GM21723 (cell line): Measurements from ENCODE around the gene ARHGEF2.

ENCODE experiments used
- ATAC-seq: cut with Tn5 transposase; IDR thresholded peaks from one replicate; pipeline ENCODE4 v1.9.1; 2021; ENCODE audit warnings: mild to moderate bottlenecking, moderate library complexity; ENCODE audit not compliant: unreplicated experiment

The ARHGEF2 gene

DNA sequence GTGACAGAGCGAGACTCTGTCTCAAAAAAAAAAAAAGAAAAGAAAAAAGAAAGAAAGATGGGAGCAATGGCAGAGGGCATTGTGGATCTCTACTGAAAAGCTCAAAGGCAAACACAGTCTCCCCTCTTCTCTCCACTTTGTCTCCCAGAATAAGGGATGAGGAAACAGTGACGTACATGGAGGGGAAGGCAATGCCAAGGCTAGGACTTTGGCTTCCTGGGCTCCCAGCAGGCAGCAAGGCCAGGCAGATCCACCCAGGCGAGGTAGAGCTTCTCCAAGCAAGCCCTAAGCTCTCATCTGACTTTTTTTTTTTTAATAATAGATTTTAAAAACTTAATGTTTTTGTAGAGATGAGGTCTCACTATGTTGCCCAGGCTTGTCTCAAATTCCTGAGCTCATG lies 4.6 kb downstream of the ARHGEF2 start:
- ATAC-seq: no peak

DNA sequence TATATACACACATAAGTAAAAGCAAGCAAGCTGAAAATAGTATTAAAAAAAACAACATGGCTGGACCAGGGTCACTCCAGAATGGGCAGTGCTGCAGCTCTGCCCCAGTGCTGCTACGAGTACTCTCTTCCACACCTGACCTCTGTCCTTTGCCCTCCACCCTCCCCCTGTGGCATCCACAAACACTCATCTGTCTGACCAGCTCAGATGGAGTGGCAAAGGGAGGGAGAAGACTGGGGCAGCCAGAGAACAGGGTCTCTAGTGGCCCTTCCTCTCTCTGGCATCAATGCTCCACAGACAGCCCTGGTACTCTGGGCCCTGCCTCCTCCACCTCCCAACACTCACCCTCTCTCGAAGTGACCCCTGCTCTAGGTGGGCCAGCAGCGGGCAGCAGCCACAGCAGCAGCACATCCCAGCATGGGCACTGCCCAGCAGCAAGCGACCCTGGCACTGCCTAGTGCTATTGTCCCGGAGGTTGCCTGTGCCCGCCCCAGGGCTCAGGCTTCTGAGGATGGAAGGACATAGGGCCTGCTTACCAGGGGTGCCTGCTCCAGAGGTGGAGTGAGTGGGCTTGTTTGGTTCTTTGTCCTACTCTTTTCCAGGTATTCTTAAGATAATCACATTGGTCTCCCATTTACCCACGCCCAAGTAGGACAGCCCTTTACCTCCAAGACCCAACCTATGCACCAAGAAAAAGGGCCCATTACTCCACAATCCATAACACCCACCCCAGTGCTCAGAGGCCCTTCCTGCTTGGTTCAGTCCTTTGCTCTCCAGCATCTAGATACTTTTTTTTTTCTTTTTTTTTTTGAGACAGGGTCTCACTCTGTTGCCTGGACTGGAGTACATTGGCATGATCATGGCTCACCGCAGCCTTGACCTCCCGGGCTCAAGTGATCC lies 6.2 kb downstream of the ARHGEF2 start:
- ATAC-seq: no peak

DNA sequence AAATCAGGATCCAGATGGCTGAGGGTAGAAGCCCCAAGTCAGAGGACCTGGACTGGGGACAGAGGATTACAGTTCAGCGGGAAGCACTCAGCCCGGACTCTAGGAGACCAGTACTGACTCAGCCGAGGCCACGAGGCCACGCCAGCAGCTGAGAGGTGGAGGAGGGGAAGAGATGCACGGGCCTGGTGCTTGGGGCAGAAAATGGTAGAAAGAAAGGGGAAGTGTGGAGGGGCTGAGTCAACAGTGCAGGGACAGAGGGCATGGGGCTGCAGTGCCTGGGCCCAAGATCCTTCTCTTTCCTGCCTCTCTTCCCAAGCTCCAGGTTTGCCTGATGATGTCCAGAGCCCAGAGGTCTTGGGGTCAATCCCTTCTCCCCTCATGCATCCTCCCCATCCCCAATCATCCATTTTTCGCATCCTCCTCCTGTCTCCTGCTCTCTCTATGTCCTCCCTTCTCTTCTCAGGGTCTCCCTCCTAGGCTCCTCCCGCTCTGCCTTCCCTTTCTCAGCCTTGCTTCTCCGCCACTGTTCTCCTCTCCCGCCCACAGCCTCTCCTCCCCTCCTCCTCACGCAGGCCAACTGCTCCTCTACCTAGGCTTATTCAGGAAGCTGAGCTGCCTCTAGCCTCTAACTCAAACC lies 7.7 kb downstream of the ARHGEF2 start:
- ATAC-seq: peak; percentile 70

DNA sequence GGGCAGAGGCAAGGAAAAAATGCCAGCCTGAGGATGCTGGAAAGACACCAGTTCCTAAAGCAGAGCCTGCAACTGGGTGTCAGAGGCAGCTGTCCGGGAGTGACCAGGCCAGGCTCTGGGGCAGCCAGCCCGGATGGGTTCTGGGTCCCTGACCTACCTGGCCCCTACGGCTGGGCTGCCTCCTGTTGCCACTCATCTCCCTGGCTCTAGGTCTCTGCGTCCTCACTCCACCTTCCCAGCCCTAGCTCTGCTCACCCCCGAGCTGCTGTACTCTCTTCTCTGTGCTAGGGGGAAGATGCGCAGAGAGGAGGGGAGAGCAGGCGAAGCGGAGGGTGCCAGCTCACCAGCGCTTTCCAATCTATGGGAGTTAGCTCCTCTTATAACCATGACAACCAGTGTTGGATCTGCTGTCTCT lies 9.0 kb downstream of the ARHGEF2 start:
- no peak for ATAC-seq

DNA sequence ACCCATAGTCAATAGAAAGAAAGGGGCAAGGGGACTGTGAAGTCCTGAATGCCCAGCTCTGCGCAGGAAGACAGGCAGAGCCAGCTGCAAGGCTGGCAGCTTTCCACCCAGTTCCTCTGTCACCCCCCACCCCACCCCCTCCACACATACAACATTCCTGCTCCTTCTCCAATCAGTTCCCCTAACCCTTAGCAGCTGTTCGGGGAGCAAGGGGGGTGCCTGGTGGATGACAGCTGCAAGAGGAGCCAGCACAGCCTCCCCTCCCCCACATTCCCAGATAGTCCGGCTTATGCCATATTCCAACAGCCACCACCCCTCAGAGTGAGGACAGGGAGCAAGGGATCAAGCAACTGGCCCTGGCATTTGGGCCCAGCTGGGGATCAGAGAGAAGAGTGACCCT lies 9.7 kb downstream of the ARHGEF2 start:
- ATAC-seq: no peak

DNA sequence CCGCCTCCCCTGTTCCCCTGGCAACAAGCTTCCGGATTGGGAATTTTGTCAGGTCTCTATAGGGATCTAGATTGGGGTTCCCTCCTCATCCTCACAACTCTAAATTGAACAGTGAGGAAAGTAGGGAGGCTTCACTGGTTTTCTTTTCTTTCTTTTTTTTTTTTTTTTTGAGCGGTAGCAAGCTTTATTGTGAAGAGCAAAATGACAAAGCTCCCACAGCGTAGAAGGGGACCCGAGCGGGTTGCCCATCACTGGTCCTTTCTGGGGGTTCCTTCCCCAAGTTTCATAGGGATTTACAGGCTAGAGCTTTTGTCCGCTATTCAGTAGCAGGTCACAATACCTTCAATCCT lies 10.3 kb downstream of the ARHGEF2 start:
- ATAC-seq: no peak

DNA sequence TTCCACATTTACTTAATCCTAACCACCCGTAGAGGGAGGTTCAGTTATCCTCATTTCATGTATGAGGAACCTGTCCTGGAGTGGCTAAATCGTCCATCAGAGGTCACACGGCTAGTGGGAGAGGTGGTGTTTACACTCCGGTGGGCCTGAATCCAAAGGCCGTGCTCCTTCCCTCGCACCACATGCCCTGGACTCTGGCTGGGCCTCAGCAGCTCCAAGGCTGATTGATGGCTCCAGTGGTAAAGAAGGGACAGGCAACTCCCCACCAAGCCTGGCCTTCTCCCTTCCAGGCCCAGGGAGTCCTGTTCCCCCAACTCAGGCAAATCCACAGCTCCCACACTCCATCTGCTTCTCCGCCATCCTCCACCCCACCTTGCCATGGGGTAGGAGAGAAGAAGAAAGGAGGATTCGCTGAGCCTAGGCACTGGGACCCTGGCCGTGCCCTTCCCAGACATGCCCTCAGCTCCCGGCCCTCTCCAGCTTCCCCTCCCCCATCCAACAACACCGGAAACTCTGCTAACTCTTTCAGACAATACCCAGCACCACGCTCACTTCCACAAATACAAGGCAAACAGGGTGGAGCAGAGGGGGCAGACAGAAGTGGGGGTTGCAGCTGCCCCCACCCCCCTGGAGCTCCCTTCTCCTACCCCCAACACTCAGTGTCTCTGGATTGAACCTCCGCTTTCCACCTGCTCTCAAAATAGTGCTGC lies 10.9 kb downstream of the ARHGEF2 start:
- no peak for ATAC-seq

DNA sequence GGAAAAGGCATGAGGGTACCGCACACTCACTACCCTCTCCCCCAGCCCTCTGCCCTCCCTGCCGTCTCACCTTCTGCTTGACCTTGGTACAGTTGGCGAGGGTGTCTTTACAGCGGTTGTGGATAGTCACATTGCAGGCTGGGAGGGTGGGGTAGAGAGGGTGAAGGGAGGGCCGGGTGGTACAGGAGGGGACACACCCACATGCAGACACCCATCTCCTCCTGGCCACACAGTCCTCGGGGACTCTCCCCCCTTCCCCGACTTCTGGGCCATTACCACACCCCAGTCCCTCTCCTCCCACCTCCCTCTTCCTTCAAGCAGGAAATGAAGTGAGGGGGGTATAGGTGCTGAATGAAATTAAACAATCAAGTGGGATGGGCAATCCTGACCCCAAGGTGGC lies 11.6 kb downstream of the ARHGEF2 start:
- no peak for ATAC-seq

DNA sequence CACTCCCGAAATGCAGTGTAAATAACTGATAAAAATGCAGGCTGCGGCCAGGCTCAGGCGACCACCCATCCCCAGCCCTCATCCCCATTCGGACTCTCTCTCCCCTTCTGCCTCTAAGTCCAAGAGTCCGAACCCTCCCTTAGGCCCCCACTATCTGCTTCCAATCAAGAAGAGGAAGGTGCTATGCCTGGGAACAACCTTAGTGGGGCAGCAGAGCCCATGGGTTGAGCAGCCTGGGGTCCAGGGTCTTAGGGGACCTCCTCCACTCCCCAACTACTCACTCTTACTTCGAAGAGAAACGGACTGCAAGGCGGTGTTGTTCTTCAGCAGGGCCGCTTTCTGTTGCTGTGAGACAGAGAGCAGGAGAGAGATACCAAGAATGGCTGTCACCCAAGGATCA lies 12.2 kb downstream of the ARHGEF2 start:
- no peak for ATAC-seq

DNA sequence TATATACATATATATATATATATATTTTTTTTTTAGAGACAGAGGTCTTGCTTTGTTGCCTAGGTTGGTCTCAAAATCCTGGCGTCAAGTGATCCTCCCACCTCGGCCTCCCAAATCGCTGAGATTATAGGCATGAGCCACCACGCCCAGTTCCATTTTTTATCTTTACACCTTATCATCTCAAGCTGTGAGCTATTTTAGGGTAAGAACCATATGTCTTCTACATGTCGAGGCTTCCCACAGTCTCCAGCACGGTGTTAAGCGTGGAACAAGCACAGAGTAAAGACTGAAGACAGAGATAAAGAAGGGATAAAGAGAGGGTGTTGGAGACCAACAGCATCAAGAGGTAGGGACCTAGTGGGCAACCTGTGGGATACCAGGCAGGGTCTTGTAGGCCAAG lies 14.2 kb downstream of the ARHGEF2 start:
- ATAC-seq: no peak

DNA sequence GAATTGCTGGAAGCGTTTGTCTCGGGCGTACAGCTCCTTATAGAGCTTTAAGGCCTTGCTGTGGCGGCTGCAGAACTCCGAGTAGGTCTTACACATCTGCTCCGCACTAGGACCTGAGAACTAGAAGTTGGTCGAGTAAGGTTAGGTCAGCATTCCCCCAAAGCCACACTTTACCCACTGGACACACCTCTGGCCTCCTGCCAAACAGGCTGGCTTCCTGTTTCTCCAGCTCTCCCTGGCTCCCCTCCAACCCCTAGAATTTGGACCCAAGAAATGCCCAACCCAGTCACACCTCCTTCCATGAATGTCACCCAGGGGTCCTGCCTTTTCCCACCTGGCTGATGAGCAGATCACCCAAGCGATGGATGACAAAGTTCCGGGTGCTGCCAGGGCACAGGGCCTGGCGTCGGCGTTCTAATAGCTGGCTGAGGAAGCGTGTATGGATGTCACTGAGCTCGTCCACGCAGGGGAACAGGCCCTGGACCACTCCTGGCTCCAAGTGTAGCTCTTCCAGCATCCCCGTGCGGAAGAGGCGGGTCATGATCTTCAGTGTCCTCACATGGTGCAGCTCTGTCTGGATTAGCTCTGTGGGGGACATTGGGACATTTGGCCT lies 15.6 kb downstream of the ARHGEF2 start:
- no peak for ATAC-seq

DNA sequence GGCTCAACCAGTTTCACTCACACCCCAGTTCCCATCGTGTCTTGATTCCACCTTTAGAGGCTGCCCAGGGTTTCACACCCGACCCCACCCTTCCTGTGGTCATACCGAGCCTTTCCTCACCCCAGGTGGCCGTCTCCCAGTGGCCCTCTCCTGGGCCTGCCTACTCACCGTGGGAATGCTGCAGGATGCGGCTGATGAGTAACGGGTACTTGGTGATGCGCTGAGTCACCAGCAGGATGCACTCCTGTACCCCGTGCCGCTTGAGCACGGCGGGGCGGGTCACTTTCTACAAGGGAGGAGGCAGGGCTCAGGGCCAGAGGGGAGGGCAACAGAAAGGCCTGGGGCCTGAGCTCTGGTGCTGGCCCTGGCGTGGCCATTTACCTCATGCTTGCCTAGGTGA lies 16.4 kb downstream of the ARHGEF2 start:
- no peak for ATAC-seq

DNA sequence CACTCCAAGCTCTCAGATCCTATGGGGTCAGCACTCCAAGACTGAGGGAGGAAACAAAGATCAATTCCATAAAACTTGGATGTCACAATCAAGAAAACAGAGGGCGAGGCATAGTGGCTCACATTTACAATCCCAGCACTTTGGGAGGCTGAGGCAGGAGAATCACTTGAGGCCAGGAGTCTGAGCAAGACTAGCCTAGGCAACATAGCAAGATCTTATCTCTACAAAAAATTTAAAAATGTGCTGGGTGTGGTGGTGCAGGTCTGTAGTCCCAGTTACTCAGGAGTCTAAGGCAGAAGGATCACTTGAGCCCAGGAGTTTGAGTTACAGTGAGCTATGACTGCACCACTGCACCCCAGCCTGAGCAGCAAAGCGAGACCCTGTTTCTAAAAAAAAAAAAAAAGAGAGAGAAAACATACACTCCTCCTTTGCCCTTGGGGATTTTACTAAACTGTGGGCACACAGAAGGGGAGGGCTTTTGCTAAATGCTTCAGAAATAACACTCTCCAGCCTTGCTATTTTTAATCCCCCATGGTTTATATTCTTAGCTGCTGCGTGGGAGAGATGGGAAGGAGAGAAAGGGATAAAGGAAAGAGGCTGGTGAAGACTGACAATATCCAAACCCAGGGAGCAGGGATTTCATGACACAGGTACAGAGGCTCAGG lies 18.1 kb downstream of the ARHGEF2 start:
- no peak for ATAC-seq

DNA sequence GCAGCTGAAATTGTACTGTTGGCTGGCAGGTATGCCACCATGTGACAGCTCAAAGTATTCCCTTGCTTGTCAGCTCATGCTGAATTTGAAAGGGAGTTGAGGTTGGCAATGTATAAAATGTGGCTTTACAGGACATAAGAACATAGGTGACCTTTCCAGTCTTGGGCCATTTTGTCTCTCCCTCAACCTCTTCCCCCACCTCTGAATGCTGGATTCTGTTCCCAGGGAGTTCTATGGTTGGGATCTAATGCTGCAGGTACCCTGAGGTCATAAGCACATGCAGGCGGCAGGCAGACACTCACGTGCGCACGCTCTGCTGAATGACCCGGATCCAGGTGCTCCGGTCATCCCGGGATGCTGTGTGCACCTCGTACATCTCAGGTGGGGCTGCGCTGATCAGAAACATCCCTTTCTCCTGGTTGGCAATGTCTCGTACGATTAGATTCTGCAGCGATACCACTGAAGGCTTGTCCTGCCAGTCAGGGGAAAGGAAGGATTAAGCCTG lies 20.9 kb downstream of the ARHGEF2 start:
- ATAC-seq: no peak

DNA sequence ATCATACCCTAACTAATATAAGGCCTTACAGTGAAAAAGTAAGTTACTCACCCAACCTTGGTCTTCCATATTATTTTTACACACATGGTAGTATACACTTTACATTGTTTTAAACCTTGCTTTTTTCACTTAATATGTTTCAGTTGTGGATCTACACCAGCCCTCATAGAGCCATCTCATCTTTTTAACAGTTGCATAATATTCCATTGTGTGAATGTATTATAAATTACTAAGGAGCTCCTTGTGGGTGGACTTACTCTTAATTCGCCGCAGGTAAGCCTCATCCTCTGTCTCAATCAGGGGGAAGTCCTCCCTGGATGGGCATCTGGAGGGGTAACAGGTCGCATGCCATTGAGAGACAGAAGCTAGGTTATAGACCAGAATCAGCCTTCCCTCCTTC lies 23.7 kb downstream of the ARHGEF2 start:
- ATAC-seq: no peak

DNA sequence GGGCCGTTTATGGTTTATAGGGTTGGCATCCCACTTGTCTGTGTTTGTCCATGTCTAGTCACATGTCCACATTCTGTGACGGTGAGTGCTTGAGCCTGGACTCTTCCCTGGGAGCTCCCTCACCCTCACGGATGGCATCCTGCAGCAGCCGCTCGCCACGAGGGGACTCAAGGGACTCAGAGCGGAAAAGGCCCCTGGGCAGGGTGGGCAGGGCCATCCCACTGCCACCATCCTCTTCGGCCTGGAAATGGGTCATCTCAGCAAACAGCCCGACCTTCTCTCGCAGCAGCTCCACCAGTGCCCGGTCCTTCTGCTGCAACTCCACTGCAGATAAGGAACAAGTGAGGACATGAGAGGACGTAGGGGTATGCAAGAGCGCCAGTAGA lies 25.8 kb downstream of the ARHGEF2 start:
- no peak for ATAC-seq

DNA sequence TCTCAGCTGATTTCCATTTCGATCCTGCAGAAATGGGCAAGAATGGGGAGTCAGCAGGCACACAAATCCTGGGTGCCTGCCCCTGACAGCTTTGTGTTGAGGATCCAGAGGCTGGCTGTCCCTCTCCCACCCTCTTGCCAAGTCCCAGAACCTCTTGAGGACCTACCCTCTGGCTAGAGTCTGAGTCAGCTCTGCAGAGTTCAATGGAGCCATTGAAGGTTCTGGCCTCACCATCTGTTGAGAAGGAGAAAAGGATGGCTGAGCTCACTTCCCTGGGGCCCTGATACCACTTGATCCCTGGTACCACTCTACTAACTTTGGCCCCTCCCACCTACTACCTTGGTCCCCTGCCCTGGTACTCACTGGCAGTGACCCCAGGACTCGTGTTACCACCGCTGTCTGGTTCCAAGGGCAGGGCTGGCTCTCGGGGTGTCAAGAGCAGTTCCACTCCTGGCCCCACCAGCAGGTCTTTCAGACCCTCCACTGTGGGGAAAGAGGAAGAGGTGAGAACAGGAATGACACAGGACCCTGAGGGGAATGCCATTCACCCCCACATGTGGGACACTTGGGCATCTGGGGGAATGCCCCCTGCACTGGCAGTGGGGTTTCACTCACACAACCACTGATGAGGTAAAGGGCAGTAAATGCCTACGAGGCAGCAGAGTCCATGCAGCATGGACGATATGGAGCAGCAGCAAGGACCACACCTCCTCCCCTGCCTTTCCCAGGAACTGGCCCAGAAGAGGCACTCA lies 26.4 kb downstream of the ARHGEF2 start:
- ATAC-seq: no peak

DNA sequence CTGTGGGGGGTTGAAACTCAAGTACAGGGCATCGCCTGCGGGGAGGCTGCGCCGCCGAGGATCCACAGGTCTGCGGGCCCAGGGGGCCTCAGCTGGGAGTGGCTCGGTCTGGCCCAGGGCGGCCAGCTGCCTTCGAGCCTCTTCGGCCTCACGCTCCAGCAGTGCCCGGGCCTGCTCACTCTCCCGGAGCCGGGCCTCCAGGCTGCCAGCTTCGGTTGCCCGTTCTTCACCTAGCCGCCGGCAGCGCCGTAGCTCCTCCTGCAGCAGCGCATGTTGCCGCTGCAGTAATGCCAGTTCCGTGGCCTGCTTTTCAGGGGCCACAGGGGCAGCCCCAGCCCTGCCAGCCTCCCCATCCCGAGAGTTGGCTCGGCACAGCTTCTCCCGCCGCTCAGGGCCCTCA lies 27.5 kb downstream of the ARHGEF2 start:
- ATAC-seq: no peak

DNA sequence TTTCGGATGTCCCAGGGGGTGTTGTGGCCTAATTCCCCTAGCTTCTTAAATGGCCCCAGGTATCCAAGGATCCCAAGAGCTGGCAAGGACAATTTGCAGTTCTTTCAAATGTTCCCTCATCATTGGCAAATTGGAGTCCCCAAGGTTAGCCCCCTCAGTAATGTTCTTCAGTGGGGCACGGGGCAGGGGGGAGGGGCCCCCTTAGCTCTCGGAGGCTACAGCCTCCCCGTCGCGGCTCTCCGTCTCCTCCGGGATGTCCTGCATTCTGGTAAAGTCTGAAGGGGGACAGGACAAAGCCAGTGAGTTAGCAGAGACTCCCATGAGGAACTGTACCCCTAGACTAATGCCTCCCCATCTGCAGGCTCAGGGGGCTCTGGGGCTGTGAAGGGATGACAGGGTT lies 30.6 kb downstream of the ARHGEF2 start:
- no peak for ATAC-seq

DNA sequence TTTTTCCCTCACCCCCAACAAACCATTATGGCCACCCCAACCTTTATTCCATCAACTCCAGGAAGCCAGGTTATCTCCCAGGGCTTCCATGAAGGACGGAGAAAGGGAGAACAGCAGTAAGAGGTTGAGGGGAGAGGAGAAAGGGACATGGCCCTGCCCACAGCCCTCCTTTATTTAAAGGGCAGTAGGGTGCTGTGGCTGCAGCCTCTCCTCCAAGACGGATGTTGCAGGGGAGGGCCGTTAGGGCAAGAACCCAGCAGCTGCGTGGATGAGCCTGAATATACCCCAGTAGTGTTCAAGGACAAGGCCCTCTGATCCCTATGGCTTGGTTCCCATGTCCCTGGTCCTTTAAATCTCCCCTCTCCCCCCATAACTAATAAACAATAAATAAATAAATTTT lies 31.1 kb downstream of the ARHGEF2 start:
- no peak for ATAC-seq
